Panc1 (cell line): ENCODE data around the gene MTMR2.

ENCODE experiments used
- CTCF ChIP-seq: fragments of 450-650 bp; IDR thresholded peaks from 2 replicates; pipeline ENCODE4 v1.5.1; 2017; ENCODE audit warnings: mild to moderate bottlenecking
- POLR2AphosphoS5 ChIP-seq: IDR thresholded peaks from 2 replicates; pipeline ENCODE4 v1.6.1; 2012; ENCODE audit warnings: mild to moderate bottlenecking, low read depth, low read length, moderate library complexity
- SIN3A ChIP-seq: IDR thresholded peaks from 2 replicates; pipeline ENCODE4 v1.6.1; 2012; ENCODE audit warnings: low read depth, mild to moderate bottlenecking, low read length, moderate library complexity, borderline replicate concordance; ENCODE audit not compliant: insufficient read depth

GRCh38 chr11:95926726-95927125 lies 2.8 kb upstream of the MTMR2 start:
- no peak for TF ChIP-seq CTCF
- TF ChIP-seq POLR2AphosphoS5: peak; percentile 75; the same call in 1 of the 2 replicates
- TF ChIP-seq SIN3A: no peak
